NCI-H2196 (cell line): ENCODE measurements around the gene GMDS.

ENCODE experiments used
- DNase-seq: peaks from one replicate; lab custom pipeline; 2025; ENCODE audit not compliant: unreplicated experiment; lab: John Stamatoyannopoulos, UW

Gene GMDS

GRCh38 chr6:1729133-1729749, 516.2 kb downstream of the GMDS start:
- peak; percentile 24 for DNase-seq

GRCh38 chr6:1726341-1726768, 519.0 kb downstream of the GMDS start:
- DNase-seq: peak; percentile 31

GRCh38 chr6:1724616-1725015, 520.8 kb downstream of the GMDS start:
- DNase-seq: peak; percentile 38

GRCh38 chr6:1724124-1724523, 521.3 kb downstream of the GMDS start:
- peak; percentile 45 for DNase-seq

GRCh38 chr6:1722801-1723200, 522.6 kb downstream of the GMDS start:
- no peak for DNase-seq

- no peak for DNase-seq
Observed at GRCh38 chr6:1720620-1721322, 524.6 kb downstream of the GMDS start.

- no peak for DNase-seq
Observed at GRCh38 chr6:1719922-1720321, 525.5 kb downstream of the GMDS start.

- no peak for DNase-seq
Observed at GRCh38 chr6:1716868-1717267, 528.5 kb downstream of the GMDS start.

GRCh38 chr6:1716396-1716795, 529.0 kb downstream of the GMDS start:
- no peak for DNase-seq

GRCh38 chr6:1715336-1715735, 530.1 kb downstream of the GMDS start:
- DNase-seq: no peak

- DNase-seq: no peak
Observed at GRCh38 chr6:1714654-1715053, 530.8 kb downstream of the GMDS start.

- DNase-seq: no peak
Observed at GRCh38 chr6:1713016-1713600, 532.3 kb downstream of the GMDS start.

- DNase-seq: no peak
Observed at GRCh38 chr6:1712451-1712850, 533.0 kb downstream of the GMDS start.

GRCh38 chr6:1711136-1711535, 534.3 kb downstream of the GMDS start:
- DNase-seq: no peak

GRCh38 chr6:1709234-1709641, 536.2 kb downstream of the GMDS start:
- no peak for DNase-seq

GRCh38 chr6:1708820-1709219, 536.6 kb downstream of the GMDS start:
- no peak for DNase-seq

- no peak for DNase-seq
Observed at GRCh38 chr6:1708122-1708521, 537.3 kb downstream of the GMDS start.

GRCh38 chr6:1705630-1706029, 539.8 kb downstream of the GMDS start:
- DNase-seq: no peak

GRCh38 chr6:1705183-1705582, 540.2 kb downstream of the GMDS start:
- DNase-seq: no peak

- no peak for DNase-seq
Observed at GRCh38 chr6:1704711-1705110, 540.7 kb downstream of the GMDS start.

- DNase-seq: no peak
Observed at GRCh38 chr6:1703923-1704322, 541.5 kb downstream of the GMDS start.

- DNase-seq: no peak
Observed at GRCh38 chr6:1703091-1703855, 542.1 kb downstream of the GMDS start.
